ENCODE data around the gene CPED1.

Gene CPED1

DNA sequence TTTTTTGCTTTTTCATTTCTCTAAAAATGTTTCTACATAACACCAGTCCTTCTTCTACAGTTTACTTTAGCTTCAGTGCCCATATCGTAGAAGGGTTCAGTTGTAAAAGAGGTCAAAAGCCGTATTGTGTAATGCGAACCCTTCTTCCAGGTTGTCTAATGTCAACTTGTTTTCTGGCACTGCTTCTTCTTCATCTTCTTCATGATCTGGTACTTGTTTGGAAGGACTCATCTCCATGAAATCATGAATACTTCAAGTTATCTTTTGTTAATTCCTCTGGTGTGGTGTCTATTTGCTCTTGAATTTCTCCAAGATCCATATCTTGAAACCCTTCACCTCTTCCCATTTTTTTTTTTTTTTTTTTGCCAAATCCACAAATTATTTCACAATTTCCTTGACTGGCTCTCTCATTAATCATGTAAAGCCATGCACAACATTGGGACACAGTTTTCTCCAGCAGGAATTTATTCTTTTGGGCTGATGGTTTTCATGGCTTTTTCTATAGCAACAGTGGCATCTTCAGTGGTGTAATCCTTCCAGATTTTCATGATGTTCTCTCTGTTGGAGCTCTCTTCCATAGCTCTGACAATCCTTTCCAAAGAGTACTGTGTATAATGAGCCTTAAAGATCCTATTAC lies 85.1 kb downstream of the CPED1 start:
- TF ChIP-seq FOXP2 (optimal IDR thresholded peaks at IDR 0.05; ENCODE audit: borderline replicate concordance, extremely low read depth, extremely low read length, insufficient read depth) (no peak), POLR2AphosphoS5 (IDR thresholded peaks at IDR 0.05; ENCODE audit: low read depth, low read length) (no peak), SIN3A (IDR thresholded peaks at IDR 0.05; ENCODE audit: borderline replicate concordance, insufficient read depth, low read length) (no peak), TAF1 (IDR thresholded peaks at IDR 0.05; ENCODE audit: borderline replicate concordance, insufficient read depth, low read length) (no peak)
- TF ChIP-seq, protein P1, sequence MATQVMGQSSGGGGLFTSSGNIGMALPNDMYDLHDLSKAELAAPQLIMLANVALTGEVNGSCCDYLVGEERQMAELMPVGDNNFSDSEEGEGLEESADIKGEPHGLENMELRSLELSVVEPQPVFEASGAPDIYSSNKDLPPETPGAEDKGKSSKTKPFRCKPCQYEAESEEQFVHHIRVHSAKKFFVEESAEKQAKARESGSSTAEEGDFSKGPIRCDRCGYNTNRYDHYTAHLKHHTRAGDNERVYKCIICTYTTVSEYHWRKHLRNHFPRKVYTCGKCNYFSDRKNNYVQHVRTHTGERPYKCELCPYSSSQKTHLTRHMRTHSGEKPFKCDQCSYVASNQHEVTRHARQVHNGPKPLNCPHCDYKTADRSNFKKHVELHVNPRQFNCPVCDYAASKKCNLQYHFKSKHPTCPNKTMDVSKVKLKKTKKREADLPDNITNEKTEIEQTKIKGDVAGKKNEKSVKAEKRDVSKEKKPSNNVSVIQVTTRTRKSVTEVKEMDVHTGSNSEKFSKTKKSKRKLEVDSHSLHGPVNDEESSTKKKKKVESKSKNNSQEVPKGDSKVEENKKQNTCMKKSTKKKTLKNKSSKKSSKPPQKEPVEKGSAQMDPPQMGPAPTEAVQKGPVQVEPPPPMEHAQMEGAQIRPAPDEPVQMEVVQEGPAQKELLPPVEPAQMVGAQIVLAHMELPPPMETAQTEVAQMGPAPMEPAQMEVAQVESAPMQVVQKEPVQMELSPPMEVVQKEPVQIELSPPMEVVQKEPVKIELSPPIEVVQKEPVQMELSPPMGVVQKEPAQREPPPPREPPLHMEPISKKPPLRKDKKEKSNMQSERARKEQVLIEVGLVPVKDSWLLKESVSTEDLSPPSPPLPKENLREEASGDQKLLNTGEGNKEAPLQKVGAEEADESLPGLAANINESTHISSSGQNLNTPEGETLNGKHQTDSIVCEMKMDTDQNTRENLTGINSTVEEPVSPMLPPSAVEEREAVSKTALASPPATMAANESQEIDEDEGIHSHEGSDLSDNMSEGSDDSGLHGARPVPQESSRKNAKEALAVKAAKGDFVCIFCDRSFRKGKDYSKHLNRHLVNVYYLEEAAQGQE (IDR thresholded peaks at IDR 0.05; ENCODE audit: insufficient read depth in 1 of 2, low read depth in 2 of 2, low read length in 2 of 2), result no peak

- TF ChIP-seq, protein P1 (IDR thresholded peaks at IDR 0.05; ENCODE audit: insufficient read depth in 1 of 2, low read depth in 2 of 2, low read length in 2 of 2), result no peak
- no peak for TF ChIP-seq SIN3A (IDR thresholded peaks at IDR 0.05; ENCODE audit: borderline replicate concordance, insufficient read depth, low read length)
- no peak for TF ChIP-seq POLR2AphosphoS5 (IDR thresholded peaks at IDR 0.05; ENCODE audit: low read depth, low read length)
- no peak for TF ChIP-seq TAF1 (IDR thresholded peaks at IDR 0.05; ENCODE audit: borderline replicate concordance, insufficient read depth, low read length)
- TF ChIP-seq FOXP2 (optimal IDR thresholded peaks at IDR 0.05; ENCODE audit: borderline replicate concordance, extremely low read depth, extremely low read length, insufficient read depth), result no peak
These were observed 87.4 kb downstream of the CPED1 start for GRCh38 chr7:121075952-121076349.

GRCh38 chr7:121076350-121077164 lies 88.0 kb downstream of the CPED1 start:
- TF ChIP-seq, protein P1 (IDR thresholded peaks at IDR 0.05; ENCODE audit: insufficient read depth in 1 of 2, low read depth in 2 of 2, low read length in 2 of 2), result no peak
- TF ChIP-seq FOXP2 (optimal IDR thresholded peaks at IDR 0.05; ENCODE audit: borderline replicate concordance, extremely low read depth, extremely low read length, insufficient read depth) (no peak), SIN3A (IDR thresholded peaks at IDR 0.05; ENCODE audit: borderline replicate concordance, insufficient read depth, low read length) (no peak), TAF1 (IDR thresholded peaks at IDR 0.05; ENCODE audit: borderline replicate concordance, insufficient read depth, low read length) (no peak), POLR2AphosphoS5 (IDR thresholded peaks at IDR 0.05; ENCODE audit: low read depth, low read length) (no peak)

DNA sequence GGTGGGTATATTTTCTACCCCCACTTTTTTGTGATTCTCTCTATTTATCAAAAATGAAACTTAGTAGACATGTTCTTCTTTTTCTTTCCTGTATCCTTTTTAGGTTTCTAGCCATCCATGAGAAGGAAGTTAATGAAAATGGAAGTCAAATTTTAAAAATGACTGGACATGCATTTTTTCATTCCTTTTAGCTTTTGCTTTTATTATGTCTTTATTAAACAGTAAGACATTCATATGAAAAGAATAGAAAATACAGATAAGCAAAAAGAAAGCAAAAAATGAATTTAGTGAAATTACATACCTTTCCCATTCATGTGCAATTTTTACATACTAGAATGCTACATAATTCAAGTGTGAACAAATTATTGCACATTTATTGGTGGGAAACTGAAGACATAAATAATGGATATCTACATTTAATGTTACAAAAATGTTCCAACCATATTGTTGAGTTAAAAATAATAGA lies 88.7 kb downstream of the CPED1 start:
- TF ChIP-seq, protein P1 (IDR thresholded peaks at IDR 0.05; ENCODE audit: insufficient read depth in 1 of 2, low read depth in 2 of 2, low read length in 2 of 2), result no peak
